Measurements from ENCODE around the gene C1orf21.
"Not testable (repeated sequence)": the region's sequence is repeated elsewhere in the genome, so short reads cannot be mapped to it uniquely, and the experiment has no call there.

The C1orf21 gene

GRCh38 chr1:184597650-184598357 is 211.0 kb downstream of the C1orf21 start:
- no peak for DNase-seq (ENCODE audit: low read depth, low spot score)

- DNase-seq (ENCODE audit: low read depth, low spot score), result no peak
These were observed 211.8 kb downstream of the C1orf21 start for GRCh38 chr1:184598403-184599193.

- no peak for DNase-seq (ENCODE audit: low read depth, low spot score)
These were observed 217.5 kb downstream of the C1orf21 start for GRCh38 chr1:184604152-184604900.

GRCh38 chr1:184605941-184606340 is 219.1 kb downstream of the C1orf21 start:
- no peak for DNase-seq (ENCODE audit: low read depth, low spot score)

- no peak for DNase-seq (ENCODE audit: low read depth, low spot score)
These were observed 220.0 kb downstream of the C1orf21 start for GRCh38 chr1:184606786-184607185.

- no peak for DNase-seq (ENCODE audit: low read depth, low spot score)
These were observed 221.8 kb downstream of the C1orf21 start for GRCh38 chr1:184608581-184608980.

GRCh38 chr1:184608990-184609389 is 222.2 kb downstream of the C1orf21 start:
- no peak for DNase-seq (ENCODE audit: low read depth, low spot score)

GRCh38 chr1:184610876-184611595 is 224.2 kb downstream of the C1orf21 start:
- no peak for DNase-seq (ENCODE audit: low read depth, low spot score)

- DNase-seq (ENCODE audit: low read depth, low spot score), result not testable (repeated sequence)
These were observed 225.4 kb downstream of the C1orf21 start for GRCh38 chr1:184612229-184612628.

- no peak for DNase-seq (ENCODE audit: low read depth, low spot score)
These were observed 227.8 kb downstream of the C1orf21 start for GRCh38 chr1:184614667-184615066.

- no peak for DNase-seq (ENCODE audit: low read depth, low spot score)
These were observed 228.5 kb downstream of the C1orf21 start for GRCh38 chr1:184615301-184615700.

GRCh38 chr1:184616504-184616903 is 229.7 kb downstream of the C1orf21 start:
- no peak for DNase-seq (ENCODE audit: low read depth, low spot score)

- no peak for DNase-seq (ENCODE audit: low read depth, low spot score)
These were observed 230.7 kb downstream of the C1orf21 start for GRCh38 chr1:184617433-184618029.

- no peak for DNase-seq (ENCODE audit: low read depth, low spot score)
These were observed 232.0 kb downstream of the C1orf21 start for GRCh38 chr1:184618851-184619250.

- DNase-seq (ENCODE audit: low read depth, low spot score), result no peak
These were observed 233.6 kb downstream of the C1orf21 start for GRCh38 chr1:184620469-184620868.

GRCh38 chr1:184621260-184621659 is 234.4 kb downstream of the C1orf21 start:
- DNase-seq (ENCODE audit: low read depth, low spot score), result no peak

- DNase-seq (ENCODE audit: low read depth, low spot score), result no peak
These were observed 235.5 kb downstream of the C1orf21 start for GRCh38 chr1:184622136-184622823.

- no peak for DNase-seq (ENCODE audit: low read depth, low spot score)
These were observed 236.6 kb downstream of the C1orf21 start for GRCh38 chr1:184623404-184623803.

GRCh38 chr1:184624051-184624450 is 237.2 kb downstream of the C1orf21 start:
- DNase-seq (ENCODE audit: low read depth, low spot score), result no peak

GRCh38 chr1:184624626-184625025 is 237.8 kb downstream of the C1orf21 start:
- DNase-seq (ENCODE audit: low read depth, low spot score), result no peak

- no peak for DNase-seq (ENCODE audit: low read depth, low spot score)
These were observed 238.4 kb downstream of the C1orf21 start for GRCh38 chr1:184625271-184625670.
